SK-N-SH (cell line): ENCODE measurements around the gene MYRF. TPM values are rescaled to one million over a fixed set of nuclear protein-coding genes. Genes with fewer than 3 reads are reported as not detected.

Experiments used
- CTCF ChIA-PET: fragments of 300-600, 350-600 bp; formaldehyde crosslinking; extraction: SDS; loops from one replicate; lab custom pipeline; 2021; lab: Yijun Ruan, JAX
- POLR2A ChIA-PET: fragments of 350-600 bp; sonication (Branson Sonifier 250); formaldehyde crosslinking; extraction: SDS; loops from one replicate; lab custom pipeline; 2020; ENCODE audit warnings: antibody characterized with exemption, inconsistent platforms; lab: Yijun Ruan, JAX
- DNase-seq: peaks from one replicate; pipeline ENCODE4 v3.0.0; 2012
- H2AFZ ChIP-seq: fragments of 200-600 bp; sonication (generic); 2 replicates; pipeline ENCODE4 v1.8.1; 2016; ENCODE audit warnings: antibody characterized with exemption, mild to moderate bottlenecking, low read depth
- H3F3A ChIP-seq: fragments of 200-600 bp; sonication (generic); replicated peaks from 2 replicates; pipeline ENCODE3; 2016; ENCODE audit warnings: antibody characterized with exemption, mild to moderate bottlenecking; ENCODE audit not compliant: insufficient read depth
- H3K27ac ChIP-seq, 2 experiments: fragments of 200-500 bp in 1 of 2; fragments of 200-600 bp in 1 of 2; sonication (Bioruptor generic) in 1 of 2; sonication (generic), shearing (Covaris generic) in 1 of 2; 2 replicates each; pipeline versions ENCODE4 v1.5.1 to v1.6.1; 2014 to 2016; ENCODE audit warnings: low read depth in 2 of 2, inconsistent platforms in 1 of 2, low read length in 1 of 2, mild to moderate bottlenecking in 1 of 2, mixed read lengths in 1 of 2
- H3K27me3 ChIP-seq: fragments of 200-600 bp; sonication (generic), shearing (Covaris generic); 2 replicates; pipeline ENCODE4 v1.6.1; 2016; ENCODE audit warnings: mixed run types; ENCODE audit not compliant: insufficient read depth
- H3K36me3 ChIP-seq, 2 experiments: fragments of 200-500 bp in 1 of 2; fragments of 200-600 bp in 1 of 2; sonication (Bioruptor generic) in 1 of 2; sonication (generic) in 1 of 2; replicated peaks in 1 of 2; 2 replicates each; pipeline versions ENCODE3 to v1.5.1; 2014 to 2016; ENCODE audit warnings: low read length in 1 of 2, mild to moderate bottlenecking in 1 of 2; ENCODE audit not compliant: insufficient read depth in 2 of 2, control insufficient read depth in 1 of 2
- H3K4me1 ChIP-seq, 2 experiments: fragments of 200-500 bp in 1 of 2; fragments of 200-600 bp in 1 of 2; sonication (Bioruptor generic) in 1 of 2; sonication (generic), shearing (Covaris generic) in 1 of 2; 2 replicates each; pipeline versions ENCODE4 v1.5.1 to v1.6.1; 2014 to 2016; ENCODE audit warnings: low read depth in 1 of 2, low read length in 1 of 2, mixed run types in 1 of 2; ENCODE audit not compliant: insufficient read depth in 2 of 2, control insufficient read depth in 1 of 2
- H3K4me2 ChIP-seq: fragments of 200-600 bp; sonication (generic), shearing (Covaris generic); 2 replicates; pipeline ENCODE4 v1.6.1; 2017; ENCODE audit warnings: mixed run types
- H3K4me3 ChIP-seq, 2 experiments: fragments of 200-500 bp in 1 of 2; fragments of 200-600 bp in 1 of 2; sonication (Bioruptor generic) in 1 of 2; sonication (generic), shearing (Covaris generic) in 1 of 2; 2 replicates each; pipeline versions ENCODE4 v1.5.1 to v1.8.1; 2014 to 2016; ENCODE audit warnings: low read depth in 2 of 2, inconsistent platforms in 1 of 2, low read length in 1 of 2, mild to moderate bottlenecking in 1 of 2, mixed read lengths in 1 of 2, moderate library complexity in 1 of 2
- H3K79me2 ChIP-seq: fragments of 200-600 bp; sonication (generic); 2 replicates; pipeline ENCODE4 v1.8.1; 2017; ENCODE audit warnings: mild to moderate bottlenecking; ENCODE audit not compliant: insufficient read depth
- H3K9ac ChIP-seq: fragments of 200-600 bp; sonication (generic); 2 replicates; pipeline ENCODE4 v1.6.1; 2017; ENCODE audit warnings: mixed run types
- H3K9me2 ChIP-seq: fragments of 200-600 bp; sonication (generic); 2 replicates; pipeline ENCODE4 v1.6.1; 2017; ENCODE audit warnings: mixed run types
- H3K9me3 ChIP-seq: fragments of 200-600 bp; sonication (generic); 2 replicates; pipeline ENCODE4 v1.6.1; 2017; ENCODE audit warnings: mixed run types, mild to moderate bottlenecking, moderate library complexity
- H4K20me1 ChIP-seq: fragments of 200-600 bp; sonication (generic); 2 replicates; pipeline ENCODE4 v1.6.1; 2017; ENCODE audit warnings: mild to moderate bottlenecking, mixed run types; ENCODE audit not compliant: insufficient read depth
- EZH2phosphoT487 ChIP-seq: fragments of 200-600 bp; sonication (generic); IDR thresholded peaks from 2 replicates; pipeline ENCODE4 v1.6.1; 2017; ENCODE audit warnings: low read depth, mixed run types, mild to moderate bottlenecking, antibody characterized with exemption, moderate library complexity, borderline replicate concordance
- FOXJ3 ChIP-seq: sonication (generic); formaldehyde crosslinking; IDR thresholded peaks from 2 replicates; pipeline ENCODE4 v1.5.1; 2020; ENCODE audit warnings: mild to moderate bottlenecking, missing genetic modification reagents
- GATA2 ChIP-seq: sonication (generic); formaldehyde crosslinking; IDR thresholded peaks from 2 replicates; pipeline ENCODE4 v1.5.0; 2020; ENCODE audit warnings: mild to moderate bottlenecking, missing genetic modification reagents
- RAD21 ChIP-seq: IDR thresholded peaks from 2 replicates; pipeline ENCODE4 v1.6.1; 2012; ENCODE audit warnings: mild to moderate bottlenecking, low read length
- TAF1 ChIP-seq: IDR thresholded peaks from 2 replicates; pipeline ENCODE4 v1.6.1; 2012; ENCODE audit warnings: low read depth, mild to moderate bottlenecking, low read length, moderate library complexity, borderline replicate concordance
- TCF12 ChIP-seq: IDR thresholded peaks from 2 replicates; pipeline ENCODE4 v1.4.0; 2012
- WGBS: methylation state at CpG from one replicate; pipeline ENCODE4 v1.1.6; 2017; ENCODE audit warnings: low lambda C conversion rate; 5-methylcytosine and 5-hydroxymethylcytosine counted together
- polyA plus RNA-seq, 3 experiments: library from polyadenylated mRNA; depleted of rRNA; stranded (reverse); fragments of >200 nt; gene quantifications; 2 replicates each; pipeline ENCODE4 v1.2.3, GENCODE V29; 2012
- TF ChIP-seq, protein P1 (sequence below): IDR thresholded peaks from 2 replicates; pipeline ENCODE4 v1.4.0; 2012; ENCODE audit warnings: low read depth

Gene MYRF
- polyA plus RNA-seq, 1 of the 3 experiments (the other 2 are of a cell fraction), result 2.8 TPM

- Histone ChIP-seq H3F3A (no peaks in the 10 kb centered on the region), H4K20me1 (no peaks in the 10 kb centered on the region), H3K27ac (no peak overlapping the region), H3K27me3 (no peaks in the 10 kb centered on the region), H3K4me1 (peaks cover 8 to 30% of the 10 kb centered on the region in 2 experiments; a peak in 2 of 4 replicates), H3K4me2 (no peak overlapping the region), H3K4me3 (no peak overlapping the region), H3K9me3 (no peaks in the 10 kb centered on the region), H3K79me2 (no peaks in the 10 kb centered on the region; the same call in 1 of the 2 replicates), H3K9me2 (no peaks in the 10 kb centered on the region), H2AFZ (no peak overlapping the region), H3K9ac (no peak overlapping the region), H3K36me3 (no peaks in the 10 kb centered on the region)
- ChIA-PET POLR2A (no interaction called here), CTCF (interaction anchor here (1.1 to 2.0 kb wide), 3 partner anchors 17 to 31 kb away, joined by 3 to 13 read pairs (median 4); no protein-coding TSS in a partner anchor)
- no peak for TF ChIP-seq FOXJ3 (CRISPR knock-in tag)
- DNase-seq, result no peak
- WGBS, result 91% methylated on average over 10 of the region's 13 CpGs
Measured at GRCh38 chr11:61716478-61717285, 35.8 kb upstream of the MYRF start.

- no peaks in the 10 kb centered on the region for H3F3A ChIP-seq
- no peaks in the 10 kb centered on the region for H4K20me1 ChIP-seq
- WGBS, result 90% methylated on average over 15 of the region's 19 CpGs
- H3K9me2 ChIP-seq, result no peaks in the 10 kb centered on the region
- no peak for TF ChIP-seq EZH2phosphoT487
- TF ChIP-seq, protein P1, sequence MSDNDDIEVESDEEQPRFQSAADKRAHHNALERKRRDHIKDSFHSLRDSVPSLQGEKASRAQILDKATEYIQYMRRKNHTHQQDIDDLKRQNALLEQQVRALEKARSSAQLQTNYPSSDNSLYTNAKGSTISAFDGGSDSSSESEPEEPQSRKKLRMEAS, result no peak
- no peak for TF ChIP-seq TAF1
- TF ChIP-seq TCF12, result no peak
- TF ChIP-seq GATA2 (CRISPR knock-in tag), result no peak
- TF ChIP-seq RAD21, result no peak
- H3K27ac ChIP-seq, result peak overlapping the region in 1 of 2 experiments; percentile 80; a peak in 1 of 4 replicates
- H3K4me3 ChIP-seq, result peak overlapping the region in 1 of 2 experiments; percentile 65; a peak in 1 of 4 replicates
- CTCF ChIA-PET, result interaction anchor here (0.7 to 8.9 kb wide), 7 partner anchors 8 to 42 kb away, joined by 3 to 64 read pairs (median 5); no protein-coding TSS in a partner anchor
- peaks cover 8 to 22% of the 10 kb centered on the region in 2 experiments; a peak in 2 of 4 replicates for H3K4me1 ChIP-seq
- DNase-seq, result no peak
- H3K4me2 ChIP-seq, result peak overlapping the region; percentile 97
- H2AFZ ChIP-seq, result no peak overlapping the region
- no peaks in the 10 kb centered on the region for H3K36me3 ChIP-seq
- POLR2A ChIA-PET, result interaction anchor here (1.3 to 1.7 kb wide), 3 partner anchors 8 to 37 kb away, joined by 3 to 5 read pairs (median 4); partner anchors contain the start of gene DAGLA
- H3K79me2 ChIP-seq, result no peaks in the 10 kb centered on the region; the same call in 1 of the 2 replicates
- no peak overlapping the region for H3K9ac ChIP-seq
- no peaks in the 10 kb centered on the region for H3K9me3 ChIP-seq
- no peaks in the 10 kb centered on the region for H3K27me3 ChIP-seq
Measured at GRCh38 chr11:61717286-61718033, 35.0 kb upstream of the MYRF start.
